Osteoblast (primary cell): ENCODE data around the gene TNFRSF8. TPM values are rescaled to one million over a fixed set of nuclear protein-coding genes. Genes with fewer than 3 reads are reported as not detected.

Experiments used
- DNase-seq: peaks from one replicate; pipeline ENCODE4 v3.0.0; 2011; ENCODE audit warnings: low spot score, mixed read lengths; ENCODE audit not compliant: insufficient read length; ENCODE audit errors: missing footprints
- H2AFZ ChIP-seq: 2 replicates; pipeline ENCODE4 v1.6.0; 2011; ENCODE audit warnings: mild to moderate bottlenecking, low read length
- H3K27ac ChIP-seq: 2 replicates; pipeline ENCODE4 v1.5.1; 2011; ENCODE audit warnings: mild to moderate bottlenecking, low read depth, low read length, moderate library complexity
- H3K27me3 ChIP-seq: 2 replicates; pipeline ENCODE4 v1.6.0; 2012; ENCODE audit warnings: mild to moderate bottlenecking, control low read depth, inconsistent platforms, low read length, moderate library complexity; ENCODE audit not compliant: insufficient read depth
- H3K36me3 ChIP-seq: 2 replicates; pipeline ENCODE4 v1.5.1; 2011; ENCODE audit warnings: mild to moderate bottlenecking, low read length, control low read depth, moderate library complexity; ENCODE audit not compliant: insufficient read depth
- H3K4me1 ChIP-seq: 2 replicates; pipeline ENCODE4 v1.5.1; 2011; ENCODE audit warnings: mild to moderate bottlenecking, low read length, control low read depth, moderate library complexity; ENCODE audit not compliant: insufficient read depth
- H3K4me2 ChIP-seq: 2 replicates; pipeline ENCODE4 v1.6.0; 2011; ENCODE audit warnings: mild to moderate bottlenecking, low read length; ENCODE audit not compliant: insufficient read depth
- H3K4me3 ChIP-seq: fragments of 200-600 bp; sonication (generic); 3 replicates; pipeline ENCODE4 v1.5.1; 2012; ENCODE audit warnings: mild to moderate bottlenecking, low read length, inconsistent platforms; ENCODE audit not compliant: insufficient read depth
- H3K79me2 ChIP-seq: 2 replicates; pipeline ENCODE4 v1.6.0; 2012; ENCODE audit warnings: mild to moderate bottlenecking, low read length, control low read depth, inconsistent platforms; ENCODE audit not compliant: insufficient read depth
- H3K9me3 ChIP-seq: 2 replicates; pipeline ENCODE4 v1.5.1; 2011; ENCODE audit warnings: low read depth, low read length, control low read depth
- H4K20me1 ChIP-seq: 2 replicates; pipeline ENCODE4 v1.6.0; 2012; ENCODE audit warnings: mild to moderate bottlenecking, low read length, control low read depth; ENCODE audit not compliant: insufficient read depth
- CTCF ChIP-seq: IDR thresholded peaks from 2 replicates; pipeline ENCODE4 v1.5.1; 2011; ENCODE audit warnings: mild to moderate bottlenecking, low read depth, low read length, moderate library complexity; ENCODE audit errors: extremely low read depth
- total RNA-seq: library from RNA; depleted of rRNA; stranded (reverse); fragments of >200 nt; gene quantifications from 2 replicates; pipeline ENCODE4 v1.2.3, GENCODE V29; 2012

Gene TNFRSF8
- total RNA-seq, 1 donor = under 0.01 TPM

- no peaks in the 10 kb centered on the region for H3K9me3 ChIP-seq
Observed at GRCh38 chr1:12183095-12183794, 120.1 kb downstream of the TNFRSF8 start.

GRCh38 chr1:12184008-12184681 lies 121.0 kb downstream of the TNFRSF8 start:
- peak; percentile 96 for DNase-seq
- H3K4me1 ChIP-seq = peaks cover 24% of the 10 kb centered on the region
- H2AFZ ChIP-seq = peak overlapping the region; percentile 81

More at GRCh38 chr1:12183095-12183794, 120.1 kb downstream of the TNFRSF8 start:
- H3K4me1 ChIP-seq = peaks cover 33% of the 10 kb centered on the region
- H3K4me3 ChIP-seq = no peak overlapping the region
- H4K20me1 ChIP-seq = peaks cover 2% of the 10 kb centered on the region
- no peak overlapping the region for H3K27ac ChIP-seq
- DNase-seq = no peak
- peaks cover 55% of the 10 kb centered on the region for H3K79me2 ChIP-seq
- H2AFZ ChIP-seq = no peak overlapping the region
- TF ChIP-seq CTCF = no peak
- no peak overlapping the region for H3K4me2 ChIP-seq
- no peaks in the 10 kb centered on the region for H3K27me3 ChIP-seq
- no peaks in the 10 kb centered on the region for H3K36me3 ChIP-seq

GRCh38 chr1:12185036-12185917 lies 122.2 kb downstream of the TNFRSF8 start:
- no peaks in the 10 kb centered on the region for H3K36me3 ChIP-seq
- no peak for TF ChIP-seq CTCF
- H2AFZ ChIP-seq = peak overlapping the region; percentile 81
- H4K20me1 ChIP-seq = peaks cover 4% of the 10 kb centered on the region
- peak overlapping the region; percentile 17 for H3K27ac ChIP-seq
- no peaks in the 10 kb centered on the region for H3K27me3 ChIP-seq
- H3K4me2 ChIP-seq = no peak overlapping the region
- peaks cover 56% of the 10 kb centered on the region for H3K79me2 ChIP-seq
- no peak for DNase-seq
- no peak overlapping the region for H3K4me3 ChIP-seq
- H3K4me1 ChIP-seq = peaks cover 22% of the 10 kb centered on the region
- no peaks in the 10 kb centered on the region for H3K9me3 ChIP-seq

More at GRCh38 chr1:12184008-12184681, 121.0 kb downstream of the TNFRSF8 start:
- Histone ChIP-seq H3K9me3 (no peaks in the 10 kb centered on the region), H3K27ac (peak overlapping the region; percentile 72), H3K4me2 (peak overlapping the region; percentile 59), H3K4me3 (peak overlapping the region; percentile 42), H3K27me3 (no peaks in the 10 kb centered on the region), H3K79me2 (peaks cover 56% of the 10 kb centered on the region), H4K20me1 (peaks cover 4% of the 10 kb centered on the region), H3K36me3 (no peaks in the 10 kb centered on the region)
- peak; percentile 35 for TF ChIP-seq CTCF
